Dendritic cell treated with granulocyte-macrophage colony-stimulating factor and Interleukin-4, amounts not matched to agents 40 ng/mL and 50 ng/mL, for 4 days (primary cell): ENCODE results near the gene PNRC1.
"Not testable (repeated sequence)": the region's sequence is repeated elsewhere in the genome, so short reads cannot be mapped to it uniquely, and the experiment has no call there.

Source experiments
- H3K27ac Mint-ChIP-seq: one replicate; pipeline ENCODE4 v1.8.0; 2022; ENCODE audit warnings: mild to moderate bottlenecking, mixed read lengths
- H3K27me3 Mint-ChIP-seq: one replicate; pipeline ENCODE4 v1.8.0; 2022; ENCODE audit warnings: mild to moderate bottlenecking, mixed read lengths
- H3K36me3 Mint-ChIP-seq: one replicate; pipeline ENCODE4 v1.8.0; 2022; ENCODE audit warnings: low read depth, mixed read lengths
- H3K4me1 Mint-ChIP-seq: one replicate; pipeline ENCODE4 v1.8.0; 2022; ENCODE audit warnings: low read depth, mixed read lengths
- H3K4me3 Mint-ChIP-seq: one replicate; pipeline ENCODE4 v1.8.0; 2022; ENCODE audit warnings: mild to moderate bottlenecking, moderate library complexity, mixed read lengths
- H3K9me3 Mint-ChIP-seq: one replicate; pipeline ENCODE4 v1.8.0; 2022; ENCODE audit warnings: mixed read lengths
- intact Hi-C: fragments of 100-400 bp; cut with micrococcal nuclease; formaldehyde crosslinking; loops from one replicate; pipeline ENCODE4 v1.15.0; 2022

PNRC1 gene

DNA sequence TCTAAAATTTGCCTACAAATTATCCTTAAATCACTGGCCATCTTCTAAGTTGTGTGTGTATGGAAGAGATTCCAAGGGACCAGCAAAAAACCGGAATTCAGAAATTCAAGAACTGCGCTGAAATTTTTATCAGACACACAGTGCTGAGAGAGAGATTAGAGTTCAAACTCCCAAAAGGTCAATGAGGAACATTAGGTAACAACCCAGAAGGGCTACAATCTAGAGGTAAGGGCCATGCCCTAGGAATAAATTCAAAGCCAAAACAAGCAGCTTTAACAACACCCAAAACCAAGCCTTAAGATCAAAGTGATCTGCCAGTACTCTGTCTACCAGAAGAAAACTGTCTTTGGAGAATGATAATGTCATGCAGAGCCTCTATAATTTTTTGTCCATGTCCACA is 19.6 kb downstream of the PNRC1 start:
- Mint-ChIP-seq H3K4me3 (no peak overlapping the region), H3K27ac (no peak overlapping the region), H3K27me3 (no peaks in the 10 kb centered on the region), H3K4me1 (peaks cover 4% of the 10 kb centered on the region), H3K36me3 (peaks cover 6% of the 10 kb centered on the region), H3K9me3 (no peaks in the 10 kb centered on the region)
- intact Hi-C loops, result no loop called here

DNA sequence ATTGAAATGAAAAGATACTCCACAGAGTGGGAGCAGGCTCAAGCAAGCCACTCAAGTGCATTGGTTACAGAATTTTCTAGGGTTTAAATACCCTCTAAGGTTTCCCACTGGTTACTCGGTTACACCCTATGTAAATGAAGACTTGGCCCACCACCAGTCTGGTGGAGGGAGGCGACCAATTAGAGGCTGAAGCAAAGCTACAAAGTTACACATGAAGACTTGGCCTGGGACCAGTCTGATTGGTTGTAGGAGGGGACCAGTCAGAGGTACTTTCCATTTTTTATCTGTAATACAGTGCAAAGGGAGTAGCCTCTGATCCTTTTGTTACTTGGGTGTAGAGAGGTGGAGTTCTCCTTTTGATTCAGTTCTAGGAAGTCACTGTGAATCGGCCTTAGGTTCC is 29.7 kb downstream of the PNRC1 start:
- Mint-ChIP-seq H3K36me3 (no peaks in the 10 kb centered on the region), H3K27me3 (no peaks in the 10 kb centered on the region), H3K9me3 (no peaks in the 10 kb centered on the region), H3K27ac (no peak overlapping the region), H3K4me1 (peaks cover 6% of the 10 kb centered on the region), H3K4me3 (no peak overlapping the region)
- intact Hi-C loops, result no loop called here

DNA sequence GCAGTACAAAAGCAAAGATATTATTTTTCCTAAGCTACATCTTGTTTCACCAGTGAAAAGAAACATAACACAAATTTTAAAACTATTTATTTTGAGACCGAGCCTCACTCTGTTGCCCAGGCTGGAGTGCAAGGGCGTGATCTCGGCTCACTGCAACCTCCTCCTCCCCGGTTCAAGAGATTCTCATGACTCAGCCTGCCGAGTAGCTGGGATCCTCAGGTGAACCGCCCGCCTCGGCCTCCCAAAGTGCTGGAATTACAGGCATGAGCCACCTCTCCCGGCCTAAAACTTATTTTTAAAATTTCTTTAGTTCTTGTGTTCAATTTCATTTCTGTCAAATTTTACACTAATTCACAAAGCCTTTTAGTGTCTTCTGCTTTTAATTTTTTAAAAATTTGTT is 31.4 kb downstream of the PNRC1 start:
- no peaks in the 10 kb centered on the region for H3K9me3 Mint-ChIP-seq
- intact Hi-C loops, result no loop called here
- no peak overlapping the region for H3K4me3 Mint-ChIP-seq
- no peak overlapping the region for H3K27ac Mint-ChIP-seq
- no peaks in the 10 kb centered on the region for H3K36me3 Mint-ChIP-seq
- peaks cover 5% of the 10 kb centered on the region for H3K27me3 Mint-ChIP-seq
- H3K4me1 Mint-ChIP-seq, result peaks cover 8% of the 10 kb centered on the region

DNA sequence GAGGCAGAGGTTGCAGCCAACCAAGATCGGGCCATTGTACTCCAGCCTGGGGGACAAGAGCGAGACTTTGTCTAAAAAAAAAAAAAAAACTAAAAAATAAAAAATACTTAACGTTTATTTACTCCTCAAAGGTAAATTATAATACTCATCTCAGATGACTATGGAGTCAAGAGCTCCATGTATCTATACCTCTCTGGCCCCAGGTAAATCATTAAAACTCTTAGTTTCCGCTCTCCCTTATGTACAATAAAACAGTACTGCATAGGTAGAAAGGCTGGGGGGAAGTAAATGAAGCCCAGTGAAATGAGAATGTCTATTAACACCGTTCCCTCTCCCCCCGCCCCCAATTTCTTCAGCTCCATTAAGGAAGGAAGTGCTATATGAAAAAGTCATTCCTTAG is 36.2 kb downstream of the PNRC1 start:
- peaks cover 5% of the 10 kb centered on the region for H3K4me1 Mint-ChIP-seq
- intact Hi-C loops, result no loop called here
- peaks cover 22% of the 10 kb centered on the region for H3K27me3 Mint-ChIP-seq
- no peaks in the 10 kb centered on the region for H3K36me3 Mint-ChIP-seq
- H3K4me3 Mint-ChIP-seq, result peak overlapping the region; percentile 79
- H3K9me3 Mint-ChIP-seq, result peaks cover 9% of the 10 kb centered on the region
- H3K27ac Mint-ChIP-seq, result no peak overlapping the region

DNA sequence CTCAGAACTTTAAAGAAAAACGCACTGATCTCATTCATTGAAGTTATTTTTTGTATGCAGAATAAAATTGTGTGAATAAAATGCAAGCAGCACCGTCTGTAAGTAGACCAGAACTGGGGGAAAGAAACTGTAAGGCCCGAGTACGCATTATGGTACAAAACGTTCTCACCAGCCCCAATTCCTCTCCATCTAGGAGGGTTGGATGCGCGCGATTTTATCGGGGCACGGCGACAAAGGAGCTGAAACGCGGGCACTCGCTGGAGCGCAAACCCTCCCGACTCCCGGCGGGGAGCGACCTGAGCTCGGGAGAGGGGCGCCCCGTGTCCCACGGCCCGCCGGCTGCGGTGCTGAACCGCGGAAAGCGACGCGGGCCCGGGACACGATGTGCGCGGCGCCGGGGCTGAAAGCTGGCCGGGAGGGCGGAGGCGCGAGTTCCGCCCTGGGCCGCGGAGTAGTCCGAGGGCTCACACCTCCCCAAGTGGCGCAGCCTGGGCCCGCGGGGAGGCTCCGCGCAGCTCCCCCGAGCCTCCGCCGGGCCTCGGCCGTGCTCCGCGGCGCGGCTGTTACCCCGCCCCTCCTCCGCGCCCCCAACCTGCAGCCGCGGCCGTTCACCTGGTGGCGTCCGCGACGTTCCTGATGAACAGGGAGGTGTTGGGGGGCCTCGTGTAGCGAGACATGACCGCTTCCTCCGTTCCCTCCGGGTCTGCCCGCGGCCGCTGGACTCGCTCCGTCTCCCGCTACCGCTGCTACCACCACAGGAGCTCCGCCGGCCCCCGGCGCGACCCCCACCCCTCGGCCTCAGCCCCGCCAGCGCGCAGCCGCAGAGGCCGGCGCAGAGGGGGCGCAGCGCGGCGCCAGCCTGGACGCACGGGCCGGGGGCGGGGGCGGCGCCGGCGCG is 36.9 kb downstream of the PNRC1 start, which contains the start of gene SRSF12:
TSS of gene SRSF12 (minus strand) at position 861 of the 898 bp plus-strand sequence. CDS start at position 677, 184 bp downstream.
- Mint-ChIP-seq H3K9me3 (peaks cover 9% of the 10 kb centered on the region), H3K27me3 (peaks cover 22% of the 10 kb centered on the region), H3K4me3 (peak within 1 kb of the TSS; percentile 79), H3K27ac (no peak within 1 kb of the TSS), H3K36me3 (no peaks in the 10 kb centered on the region), H3K4me1 (peaks cover 5% of the 10 kb centered on the region)
- intact Hi-C loops, result no loop called here

DNA sequence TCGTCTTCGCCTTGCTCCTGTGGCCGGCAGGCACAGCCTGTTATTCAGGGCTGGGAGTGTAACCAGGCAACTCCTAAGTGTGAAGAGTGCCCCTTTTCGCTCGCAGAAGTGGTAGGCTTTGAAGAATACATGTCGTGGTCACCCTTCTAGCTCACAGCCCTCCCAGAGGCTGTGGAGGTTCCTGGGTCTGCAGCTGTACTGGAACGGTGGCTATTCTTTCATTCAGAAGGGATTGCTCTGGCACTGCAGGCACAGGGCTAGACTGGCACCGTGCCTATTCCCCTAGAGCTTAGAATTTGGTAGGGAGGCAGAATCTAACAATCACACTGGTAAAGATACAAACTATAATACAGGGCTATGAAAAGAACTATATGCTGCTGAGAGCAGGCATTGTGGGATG is 38.4 kb downstream of the PNRC1 start:
- intact Hi-C loops, result no loop called here
- Mint-ChIP-seq H3K27ac (no peak overlapping the region), H3K4me3 (no peak overlapping the region)

DNA sequence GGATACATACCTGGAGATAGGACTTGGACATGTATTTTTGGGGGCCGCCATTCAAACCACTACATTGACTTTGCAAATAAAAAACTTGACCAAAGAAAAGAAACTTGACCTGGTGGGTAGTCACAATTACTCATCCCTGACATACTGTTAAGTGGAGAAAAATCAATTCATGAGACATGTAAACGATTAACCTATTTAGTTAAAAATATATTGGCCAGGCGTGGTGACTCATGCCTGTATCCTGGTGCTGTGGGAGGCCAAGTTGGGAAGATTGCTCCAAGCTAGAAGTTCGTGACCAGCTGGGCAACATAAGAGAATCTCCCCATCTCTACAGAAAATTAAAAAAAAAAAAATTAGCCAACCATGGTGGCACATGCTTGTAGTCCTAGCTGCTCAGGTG is 39.8 kb downstream of the PNRC1 start:
- intact Hi-C loops, result loop anchor here (5.0 kb wide), 1 partner anchor 122 kb away; no protein-coding TSS in a partner anchor
- H3K27ac Mint-ChIP-seq, result no peak overlapping the region
- H3K4me3 Mint-ChIP-seq, result no peak overlapping the region
- H3K27me3 Mint-ChIP-seq, result peaks cover 22% of the 10 kb centered on the region
- peaks cover 5% of the 10 kb centered on the region for H3K4me1 Mint-ChIP-seq
- H3K9me3 Mint-ChIP-seq, result peaks cover 9% of the 10 kb centered on the region
- H3K36me3 Mint-ChIP-seq, result no peaks in the 10 kb centered on the region

More for the DNA sequence above, 38.4 kb downstream of the PNRC1 start:
- H3K4me1 Mint-ChIP-seq, result peaks cover 5% of the 10 kb centered on the region
- H3K36me3 Mint-ChIP-seq, result no peaks in the 10 kb centered on the region
- peaks cover 9% of the 10 kb centered on the region for H3K9me3 Mint-ChIP-seq
- peaks cover 22% of the 10 kb centered on the region for H3K27me3 Mint-ChIP-seq

DNA sequence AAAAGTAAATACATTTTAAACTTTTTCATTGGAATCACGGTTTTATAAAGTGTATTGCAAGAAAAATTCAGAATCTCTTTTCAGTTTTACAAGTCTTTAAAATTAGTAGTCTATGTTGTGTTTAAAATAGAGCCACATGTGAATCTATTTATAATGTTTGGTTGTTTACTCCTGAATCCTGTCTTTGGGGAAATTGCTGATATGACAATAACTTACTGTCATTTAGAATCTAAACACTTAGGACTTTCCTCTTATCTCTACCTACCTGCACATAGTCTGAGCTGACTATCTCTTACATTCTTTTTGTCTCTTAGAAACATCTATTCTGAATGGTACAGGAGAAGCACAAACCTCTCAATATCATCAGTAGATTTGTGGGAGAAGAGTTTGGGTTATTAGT is 41.4 kb downstream of the PNRC1 start:
- no peak overlapping the region for H3K27ac Mint-ChIP-seq
- H3K36me3 Mint-ChIP-seq, result no peaks in the 10 kb centered on the region
- peaks cover 3% of the 10 kb centered on the region for H3K4me1 Mint-ChIP-seq
- H3K4me3 Mint-ChIP-seq, result no peak overlapping the region
- intact Hi-C loops, result loop anchor here (5.0 kb wide), 1 partner anchor 120 kb away; no protein-coding TSS in a partner anchor
- H3K9me3 Mint-ChIP-seq, result peaks cover 9% of the 10 kb centered on the region
- peaks cover 17% of the 10 kb centered on the region for H3K27me3 Mint-ChIP-seq

DNA sequence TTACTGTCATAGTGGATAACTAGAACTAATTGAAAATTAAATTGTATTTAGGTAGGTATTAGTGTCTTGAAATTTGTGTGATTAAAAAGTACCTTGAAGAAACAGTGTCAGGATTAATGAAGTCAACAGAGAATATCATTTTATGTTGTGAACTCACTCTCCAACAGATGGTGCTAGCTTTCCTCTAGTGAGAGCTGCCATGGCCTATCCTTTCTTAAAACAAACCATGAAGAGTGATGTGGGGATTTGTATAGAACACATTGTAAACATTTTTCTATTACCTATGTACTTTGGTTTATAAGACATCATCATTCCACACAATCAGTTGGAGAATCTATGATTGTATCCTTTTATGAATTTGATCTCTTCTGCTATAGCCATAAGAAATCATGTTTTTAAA is 42.1 kb downstream of the PNRC1 start:
- H3K27ac Mint-ChIP-seq, result no peak overlapping the region
- H3K4me3 Mint-ChIP-seq, result no peak overlapping the region
- H3K36me3 Mint-ChIP-seq, result no peaks in the 10 kb centered on the region
- intact Hi-C loops, result loop anchor here (5.0 kb wide), 1 partner anchor 120 kb away; no protein-coding TSS in a partner anchor
- peaks cover 9% of the 10 kb centered on the region for H3K9me3 Mint-ChIP-seq
- H3K4me1 Mint-ChIP-seq, result no peaks in the 10 kb centered on the region
- H3K27me3 Mint-ChIP-seq, result peaks cover 13% of the 10 kb centered on the region

DNA sequence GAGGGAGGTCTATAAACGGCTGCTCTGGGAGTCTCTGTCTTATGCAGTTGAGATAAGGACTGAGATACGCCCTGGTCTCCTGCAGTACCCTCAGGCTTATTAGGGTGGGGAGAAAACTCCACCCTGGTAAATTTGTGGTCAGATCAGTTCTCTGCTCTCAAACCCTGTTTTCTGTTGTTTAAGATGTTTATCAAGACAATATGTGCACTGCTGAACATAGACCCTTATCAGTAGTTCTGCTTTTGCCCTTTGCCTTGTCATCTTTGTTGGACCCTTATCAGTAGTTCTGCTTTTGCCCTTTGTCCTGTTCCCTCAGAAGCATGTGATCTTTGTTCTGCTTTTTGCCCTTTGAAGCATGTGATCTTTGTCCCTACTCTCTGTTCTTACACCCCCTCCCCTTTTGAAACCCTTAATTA is 47.7 kb downstream of the PNRC1 start:
- peaks cover 11% of the 10 kb centered on the region for H3K36me3 Mint-ChIP-seq
- peaks cover 18% of the 10 kb centered on the region for H3K4me1 Mint-ChIP-seq
- H3K9me3 Mint-ChIP-seq, result peaks cover 16% of the 10 kb centered on the region
- intact Hi-C loops, H3K27me3 Mint-ChIP-seq, H3K4me3 Mint-ChIP-seq, H3K27ac Mint-ChIP-seq: not testable (repeated sequence)

DNA sequence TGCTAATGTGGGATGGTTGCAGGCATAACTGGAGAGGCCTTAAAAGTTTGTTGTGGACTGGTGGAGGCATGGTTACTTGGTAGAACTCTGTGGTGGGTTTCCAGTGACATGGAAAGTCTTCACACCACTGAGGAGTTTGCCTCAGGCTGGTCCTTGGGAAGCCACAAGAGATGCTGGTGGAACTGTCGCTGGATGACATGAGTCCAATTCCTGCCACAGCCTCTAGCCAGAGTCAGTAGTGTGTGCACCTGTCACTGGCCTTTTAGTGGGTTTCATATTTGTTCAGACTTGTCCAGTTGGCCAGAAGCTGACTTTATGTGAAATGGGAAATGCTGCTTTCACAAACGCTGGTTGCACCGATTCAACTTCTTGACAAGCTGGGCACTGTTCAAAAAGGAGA is 51.0 kb downstream of the PNRC1 start:
- Mint-ChIP-seq H3K27ac (no peak overlapping the region), H3K4me1 (peaks cover 23% of the 10 kb centered on the region), H3K9me3 (peaks cover 16% of the 10 kb centered on the region), H3K27me3 (no peaks in the 10 kb centered on the region), H3K4me3 (no peak overlapping the region), H3K36me3 (peaks cover 11% of the 10 kb centered on the region)
- intact Hi-C loops, result no loop called here

DNA sequence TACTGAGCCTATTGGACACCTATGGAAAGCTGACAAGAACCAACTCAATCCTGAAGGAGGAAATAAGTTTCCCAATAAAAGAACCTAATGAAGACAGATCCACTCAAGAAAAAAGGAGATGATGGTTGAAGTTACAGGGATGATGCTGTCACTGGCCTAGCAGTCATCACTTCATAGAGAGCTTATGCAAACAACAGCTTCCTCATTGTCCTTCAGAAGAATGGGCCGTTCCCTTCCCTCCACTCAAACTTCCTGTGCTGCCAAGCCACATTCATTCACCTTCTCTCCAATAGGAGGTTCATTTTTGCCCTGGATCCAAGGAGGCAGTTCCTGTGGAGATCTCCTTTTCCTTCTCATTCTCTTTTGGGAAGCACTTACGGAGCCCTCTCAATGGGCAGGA is 51.5 kb downstream of the PNRC1 start:
- no peak overlapping the region for H3K4me3 Mint-ChIP-seq
- intact Hi-C loops, result no loop called here

DNA sequence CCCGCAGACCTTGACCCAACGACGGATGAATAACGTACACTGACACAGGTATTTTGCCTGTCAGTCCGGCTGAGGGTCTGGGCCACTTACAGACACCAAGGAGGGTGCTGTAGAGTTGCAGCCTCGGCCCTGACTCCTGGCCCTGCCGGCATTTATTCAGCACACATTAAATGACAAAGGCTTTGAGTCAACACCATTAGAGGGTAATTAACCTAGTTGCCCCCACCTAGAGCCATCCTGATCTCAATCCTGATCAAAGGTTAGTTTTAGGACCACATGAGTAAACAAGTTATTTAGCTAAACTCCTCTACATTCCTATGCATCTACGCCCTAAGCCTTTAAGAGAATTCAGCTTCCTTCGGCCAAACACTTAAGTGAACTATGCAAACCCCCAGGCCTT is 53.4 kb downstream of the PNRC1 start:
- Mint-ChIP-seq H3K27me3 (no peaks in the 10 kb centered on the region), H3K4me1 (peaks cover 16% of the 10 kb centered on the region), H3K27ac (no peak overlapping the region), H3K4me3 (no peak overlapping the region), H3K36me3 (peaks cover 2% of the 10 kb centered on the region), H3K9me3 (peaks cover 4% of the 10 kb centered on the region)
- intact Hi-C loops, result no loop called here

More for the DNA sequence above, 51.5 kb downstream of the PNRC1 start:
- H3K27ac Mint-ChIP-seq, result no peak overlapping the region
- H3K36me3 Mint-ChIP-seq, result peaks cover 11% of the 10 kb centered on the region
- H3K9me3 Mint-ChIP-seq, result peaks cover 16% of the 10 kb centered on the region
- peaks cover 23% of the 10 kb centered on the region for H3K4me1 Mint-ChIP-seq
- no peaks in the 10 kb centered on the region for H3K27me3 Mint-ChIP-seq

DNA sequence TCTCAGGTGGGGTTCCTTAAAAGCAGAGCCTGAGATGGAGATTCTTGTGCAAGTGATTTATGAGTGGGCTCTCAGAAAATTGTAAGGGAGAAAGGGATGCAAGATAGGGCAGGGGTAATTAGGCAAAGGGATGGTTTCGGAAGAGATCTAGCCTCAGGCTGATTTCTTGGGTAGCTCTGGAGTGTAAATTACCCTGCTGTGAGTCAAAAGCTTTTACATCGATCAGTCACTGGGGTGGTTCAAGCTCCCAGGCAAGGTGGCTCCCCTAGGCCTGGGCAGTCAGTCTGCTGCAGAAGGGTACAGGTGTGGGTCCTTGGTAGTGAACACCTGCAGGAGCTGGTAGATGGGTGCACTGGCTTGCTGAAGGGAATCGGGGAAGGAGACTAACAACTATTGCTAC is 54.2 kb downstream of the PNRC1 start:
- Mint-ChIP-seq H3K36me3 (no peaks in the 10 kb centered on the region), H3K4me3 (no peak overlapping the region), H3K9me3 (no peaks in the 10 kb centered on the region), H3K4me1 (peaks cover 14% of the 10 kb centered on the region), H3K27me3 (no peaks in the 10 kb centered on the region), H3K27ac (no peak overlapping the region)
- intact Hi-C loops, result no loop called here
